Measurements from ENCODE around the gene S100A9.

S100A9 gene

DNA sequence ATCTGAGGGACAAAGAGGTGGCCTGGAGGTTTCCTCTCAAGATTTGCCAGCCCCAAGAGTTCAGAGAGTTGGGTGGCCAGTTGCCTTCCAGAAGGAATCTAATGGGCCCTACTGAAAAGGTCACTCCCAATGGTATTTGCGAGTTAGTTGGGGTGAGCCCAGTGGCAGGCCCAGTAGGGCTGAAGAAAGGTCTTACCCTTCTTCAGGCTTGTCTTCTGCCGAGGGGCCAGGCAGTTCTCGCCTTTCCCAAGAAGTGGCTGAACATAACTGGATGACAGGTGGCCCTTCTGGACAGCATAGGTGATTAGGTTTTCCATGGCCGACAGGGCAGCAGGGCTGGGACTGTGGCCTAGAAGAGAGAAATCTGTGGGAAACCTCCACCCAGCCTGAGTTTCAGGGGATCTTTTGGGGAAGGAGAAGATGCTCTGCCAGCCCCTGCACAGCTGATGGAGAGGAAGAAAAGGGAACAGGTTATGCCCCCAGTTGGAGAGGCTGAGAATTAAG is 16.2 kb upstream of the S100A9 start (continued):
- TF ChIP-seq, protein P1, sequence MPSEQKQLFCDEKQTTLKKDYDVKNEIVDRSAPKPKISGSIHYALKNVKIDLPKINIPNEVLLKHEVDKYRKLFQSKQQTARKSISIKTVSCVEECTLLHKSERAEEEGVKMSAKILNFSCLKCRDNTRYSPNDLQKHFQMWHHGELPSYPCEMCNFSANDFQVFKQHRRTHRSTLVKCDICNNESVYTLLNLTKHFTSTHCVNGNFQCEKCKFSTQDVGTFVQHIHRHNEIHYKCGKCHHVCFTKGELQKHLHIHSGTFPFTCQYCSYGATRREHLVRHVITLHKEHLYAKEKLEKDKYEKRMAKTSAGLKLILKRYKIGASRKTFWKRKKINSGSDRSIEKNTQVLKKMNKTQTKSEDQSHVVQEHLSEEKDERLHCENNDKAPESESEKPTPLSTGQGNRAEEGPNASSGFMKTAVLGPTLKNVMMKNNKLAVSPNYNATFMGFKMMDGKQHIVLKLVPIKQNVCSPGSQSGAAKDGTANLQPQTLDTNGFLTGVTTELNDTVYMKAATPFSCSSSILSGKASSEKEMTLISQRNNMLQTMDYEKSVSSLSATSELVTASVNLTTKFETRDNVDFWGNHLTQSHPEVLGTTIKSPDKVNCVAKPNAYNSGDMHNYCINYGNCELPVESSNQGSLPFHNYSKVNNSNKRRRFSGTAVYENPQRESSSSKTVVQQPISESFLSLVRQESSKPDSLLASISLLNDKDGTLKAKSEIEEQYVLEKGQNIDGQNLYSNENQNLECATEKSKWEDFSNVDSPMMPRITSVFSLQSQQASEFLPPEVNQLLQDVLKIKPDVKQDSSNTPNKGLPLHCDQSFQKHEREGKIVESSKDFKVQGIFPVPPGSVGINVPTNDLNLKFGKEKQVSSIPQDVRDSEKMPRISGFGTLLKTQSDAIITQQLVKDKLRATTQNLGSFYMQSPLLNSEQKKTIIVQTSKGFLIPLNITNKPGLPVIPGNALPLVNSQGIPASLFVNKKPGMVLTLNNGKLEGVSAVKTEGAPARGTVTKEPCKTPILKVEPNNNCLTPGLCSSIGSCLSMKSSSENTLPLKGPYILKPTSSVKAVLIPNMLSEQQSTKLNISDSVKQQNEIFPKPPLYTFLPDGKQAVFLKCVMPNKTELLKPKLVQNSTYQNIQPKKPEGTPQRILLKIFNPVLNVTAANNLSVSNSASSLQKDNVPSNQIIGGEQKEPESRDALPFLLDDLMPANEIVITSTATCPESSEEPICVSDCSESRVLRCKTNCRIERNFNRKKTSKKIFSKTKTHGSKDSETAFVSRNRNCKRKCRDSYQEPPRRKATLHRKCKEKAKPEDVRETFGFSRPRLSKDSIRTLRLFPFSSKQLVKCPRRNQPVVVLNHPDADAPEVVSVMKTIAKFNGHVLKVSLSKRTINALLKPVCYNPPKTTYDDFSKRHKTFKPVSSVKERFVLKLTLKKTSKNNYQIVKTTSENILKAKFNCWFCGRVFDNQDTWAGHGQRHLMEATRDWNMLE (tag by site-specific recombination; conservative IDR thresholded peaks at IDR 0.05; ENCODE audit: low read depth): no peak

DNA sequence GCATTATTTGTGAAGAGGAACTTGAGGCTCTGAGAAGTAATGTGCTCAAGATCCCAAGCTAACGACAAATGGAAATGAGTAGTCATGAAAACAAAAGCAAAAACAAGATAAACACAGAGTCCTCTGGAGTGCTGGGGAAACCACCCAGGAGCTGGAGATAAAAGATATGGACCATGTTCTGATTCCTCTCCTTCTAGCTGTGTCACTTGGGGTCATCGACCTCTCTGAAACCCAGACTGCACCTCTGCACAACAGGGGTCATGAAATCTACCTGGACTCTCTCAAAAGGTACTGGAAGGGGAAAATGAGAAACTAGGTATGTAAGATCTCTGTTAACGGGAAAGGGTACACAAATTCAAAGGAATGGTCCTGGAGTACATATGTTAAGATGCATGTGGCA is 15.5 kb upstream of the S100A9 start:
- H3K4me3 ChIP-seq (ENCODE audit: low read depth, low read length): no peak overlapping the region
- H3K4me1 ChIP-seq (ENCODE audit: control insufficient read depth, insufficient read depth, low read length): no peaks in the 10 kb centered on the region
- CTCF ChIA-PET: interaction anchor here (2.4 to 3.7 kb wide), 2 partner anchors 10 to 123 kb away, joined by 6 to 18 read pairs; no protein-coding TSS in a partner anchor
- POLR2A ChIA-PET: no interaction called here
- H3K9me3 ChIP-seq (ENCODE audit: control insufficient read depth, insufficient read depth, low read depth, low read length): no peaks in the 10 kb centered on the region
- H3K36me3 ChIP-seq (ENCODE audit: control insufficient read depth in 2 of 2, insufficient read depth in 1 of 2, low read length in 2 of 2): no peaks in the 10 kb centered on the region
- no peak overlapping the region for H3K27ac ChIP-seq (ENCODE audit: extremely low read depth, low read depth, low read length)
- no peak for TF ChIP-seq ZNF146 (tag by site-specific recombination; IDR thresholded peaks at IDR 0.05)

DNA sequence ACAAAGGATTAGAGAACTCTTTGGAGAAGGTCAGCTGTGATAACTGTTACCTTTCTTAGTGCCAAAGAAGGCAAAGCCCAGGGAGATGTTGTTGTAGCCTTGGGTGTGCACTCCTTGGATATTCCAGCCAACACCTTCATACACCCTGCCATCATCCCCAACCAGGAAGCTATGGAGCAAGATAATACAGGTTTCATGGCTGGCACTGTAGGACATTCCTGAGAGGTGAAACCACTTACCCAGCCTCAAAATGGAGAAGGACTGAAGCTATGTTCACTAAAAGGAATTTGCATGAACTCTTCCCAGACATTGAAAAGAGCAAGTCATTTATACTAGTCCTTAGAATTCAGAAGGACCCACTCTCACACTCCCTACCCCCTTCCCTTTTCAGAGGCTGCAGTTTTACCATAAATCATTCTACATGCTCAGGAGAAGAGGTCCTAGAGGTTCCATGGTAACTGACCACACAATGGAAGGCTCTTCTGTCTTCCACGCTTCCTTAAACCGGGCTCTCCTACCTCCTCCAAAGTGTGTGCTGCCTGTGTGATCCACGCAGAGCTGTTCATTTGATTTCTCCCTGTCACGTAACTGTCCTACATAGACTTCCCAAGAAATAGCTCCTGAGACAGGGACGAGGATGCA is 14.5 kb upstream of the S100A9 start:
- Histone ChIP-seq H3K9me3 (ENCODE audit: control insufficient read depth, insufficient read depth, low read depth, low read length) (no peaks in the 10 kb centered on the region), H3K27ac (ENCODE audit: extremely low read depth, low read depth, low read length) (no peak overlapping the region), H3K4me1 (ENCODE audit: control insufficient read depth, insufficient read depth, low read length) (no peaks in the 10 kb centered on the region), H3K4me3 (ENCODE audit: low read depth, low read length) (no peak overlapping the region), H3K36me3 (ENCODE audit: control insufficient read depth in 2 of 2, insufficient read depth in 1 of 2, low read length in 2 of 2) (no peaks in the 10 kb centered on the region)
- ChIA-PET CTCF (interaction anchor here (0.7 to 3.7 kb wide), 4 partner anchors 9 to 178 kb away, joined by 3 to 18 read pairs (median 5); no protein-coding TSS in a partner anchor), POLR2A (no interaction called here)
- no peak for TF ChIP-seq ZNF394 (tag by site-specific recombination; IDR thresholded peaks at IDR 0.05; ENCODE audit: borderline replicate concordance)
- no peak for TF ChIP-seq ZNF221 (tag by site-specific recombination; IDR thresholded peaks at IDR 0.05; ENCODE audit: borderline replicate concordance)
- TF ChIP-seq ZNF175 (tag by site-specific recombination; IDR thresholded peaks at IDR 0.05): no peak
- no peak for TF ChIP-seq ZSCAN30 (tag by site-specific recombination; IDR thresholded peaks at IDR 0.05)
- no peak for TF ChIP-seq HOXD13 (CRISPR knock-in tag; IDR thresholded peaks at IDR 0.05; ENCODE audit: borderline replicate concordance)
- TF ChIP-seq ZNF155 (tag by site-specific recombination; IDR thresholded peaks at IDR 0.05): no peak
- TF ChIP-seq, protein P2, sequence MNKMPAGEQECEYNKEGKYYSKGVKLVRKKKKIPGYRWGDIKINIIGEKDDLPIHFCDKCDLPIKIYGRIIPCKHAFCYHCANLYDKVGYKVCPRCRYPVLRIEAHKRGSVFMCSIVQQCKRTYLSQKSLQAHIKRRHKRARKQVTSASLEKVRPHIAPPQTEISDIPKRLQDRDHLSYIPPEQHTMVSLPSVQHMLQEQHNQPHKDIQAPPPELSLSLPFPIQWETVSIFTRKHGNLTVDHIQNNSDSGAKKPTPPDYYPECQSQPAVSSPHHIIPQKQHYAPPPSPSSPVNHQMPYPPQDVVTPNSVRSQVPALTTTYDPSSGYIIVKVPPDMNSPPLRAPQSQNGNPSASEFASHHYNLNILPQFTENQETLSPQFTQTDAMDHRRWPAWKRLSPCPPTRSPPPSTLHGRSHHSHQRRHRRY (tag by site-specific recombination; IDR thresholded peaks at IDR 0.05): no peak
- TF ChIP-seq, protein P3, sequence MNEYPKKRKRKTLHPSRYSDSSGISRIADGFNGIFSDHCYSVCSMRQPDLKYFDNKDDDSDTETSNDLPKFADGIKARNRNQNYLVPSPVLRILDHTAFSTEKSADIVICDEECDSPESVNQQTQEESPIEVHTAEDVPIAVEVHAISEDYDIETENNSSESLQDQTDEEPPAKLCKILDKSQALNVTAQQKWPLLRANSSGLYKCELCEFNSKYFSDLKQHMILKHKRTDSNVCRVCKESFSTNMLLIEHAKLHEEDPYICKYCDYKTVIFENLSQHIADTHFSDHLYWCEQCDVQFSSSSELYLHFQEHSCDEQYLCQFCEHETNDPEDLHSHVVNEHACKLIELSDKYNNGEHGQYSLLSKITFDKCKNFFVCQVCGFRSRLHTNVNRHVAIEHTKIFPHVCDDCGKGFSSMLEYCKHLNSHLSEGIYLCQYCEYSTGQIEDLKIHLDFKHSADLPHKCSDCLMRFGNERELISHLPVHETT (tag by site-specific recombination; IDR thresholded peaks at IDR 0.05): no peak
